ENCODE data around the gene SSRP1.

SSRP1 gene

DNA sequence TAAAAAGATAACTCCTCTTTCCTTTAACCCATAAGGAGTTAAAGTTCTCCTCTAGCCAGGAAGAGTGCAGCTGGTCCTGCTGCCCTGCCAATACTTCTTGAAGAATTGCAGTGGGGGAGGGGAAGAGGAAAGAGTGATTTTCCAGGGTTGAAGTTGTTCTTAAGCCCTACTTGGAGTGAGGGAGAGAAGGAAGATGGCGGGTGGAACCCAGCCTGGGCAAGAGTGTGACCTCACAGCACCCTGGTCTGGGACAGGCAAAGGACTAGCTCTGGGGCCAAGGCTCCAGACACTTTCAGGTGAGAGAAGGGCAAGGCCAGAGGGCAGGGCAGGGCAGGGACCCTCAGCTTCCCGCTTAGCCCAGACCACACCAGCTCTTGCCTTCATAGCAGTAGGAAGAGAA lies 17.5 kb downstream of the SSRP1 start:
- peak in 1 of 51 donors; percentile 9 for DNase-seq

DNA sequence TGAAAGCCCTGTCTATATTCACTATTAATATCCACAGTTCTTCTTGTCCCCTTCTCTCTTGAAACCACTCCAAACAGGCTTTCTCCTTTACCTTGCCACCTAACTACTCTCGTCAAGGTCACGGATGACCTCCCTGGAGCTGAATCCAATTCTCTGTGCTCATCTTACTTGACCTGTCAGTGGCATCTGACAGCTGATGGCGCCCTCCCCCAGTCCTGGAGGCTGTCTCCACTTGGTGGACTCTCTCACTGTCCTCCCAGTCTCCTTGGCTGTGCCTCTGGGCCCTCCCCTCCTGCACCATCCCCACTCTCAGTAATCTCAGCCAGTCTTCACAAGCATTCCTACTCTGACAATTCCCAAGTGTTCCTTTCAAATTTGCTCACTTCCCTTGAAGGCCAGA lies 19.7 kb downstream of the SSRP1 start:
- DNase-seq: no peak

DNA sequence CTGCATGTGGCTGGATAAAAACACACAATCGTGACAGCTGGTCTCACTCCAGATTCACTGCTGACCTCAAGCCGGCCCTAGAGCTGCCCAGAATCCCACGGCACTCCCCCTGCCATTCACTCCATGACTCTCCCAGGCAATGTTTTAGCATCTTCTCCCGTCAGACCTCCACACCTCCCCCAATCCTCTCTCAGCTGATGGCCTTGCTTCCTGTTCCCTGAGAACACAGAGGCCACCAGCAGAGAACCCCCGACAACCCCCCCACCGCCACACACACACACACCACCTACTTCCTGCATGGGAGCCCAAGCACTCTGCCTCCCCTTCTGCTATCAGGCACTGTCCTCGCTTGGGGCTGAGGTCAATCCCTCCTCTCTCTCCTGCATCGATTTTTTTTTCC lies 20.2 kb downstream of the SSRP1 start:
- DNase-seq: no peak

- no peak for DNase-seq
These were observed 21.3 kb downstream of the SSRP1 start for GRCh38 chr11:57314221-57314973.

DNA sequence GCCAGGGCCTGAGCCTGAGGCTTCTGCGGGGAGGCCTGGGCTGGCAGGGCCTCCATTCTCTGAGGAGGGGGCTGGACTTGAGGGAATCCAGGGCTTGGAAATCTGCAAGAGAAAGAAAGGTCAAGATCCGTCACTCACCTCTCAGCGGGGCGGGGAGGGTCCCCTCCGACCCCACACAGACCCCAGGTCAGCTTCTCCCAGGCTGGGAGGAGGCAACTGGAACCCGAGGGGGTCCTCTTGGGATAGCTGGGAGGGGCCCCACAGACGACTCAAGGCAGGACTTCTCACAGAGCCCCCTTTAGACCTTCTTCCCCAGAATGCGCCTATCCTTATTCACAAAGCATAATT lies 21.9 kb downstream of the SSRP1 start:
- no peak for DNase-seq

DNA sequence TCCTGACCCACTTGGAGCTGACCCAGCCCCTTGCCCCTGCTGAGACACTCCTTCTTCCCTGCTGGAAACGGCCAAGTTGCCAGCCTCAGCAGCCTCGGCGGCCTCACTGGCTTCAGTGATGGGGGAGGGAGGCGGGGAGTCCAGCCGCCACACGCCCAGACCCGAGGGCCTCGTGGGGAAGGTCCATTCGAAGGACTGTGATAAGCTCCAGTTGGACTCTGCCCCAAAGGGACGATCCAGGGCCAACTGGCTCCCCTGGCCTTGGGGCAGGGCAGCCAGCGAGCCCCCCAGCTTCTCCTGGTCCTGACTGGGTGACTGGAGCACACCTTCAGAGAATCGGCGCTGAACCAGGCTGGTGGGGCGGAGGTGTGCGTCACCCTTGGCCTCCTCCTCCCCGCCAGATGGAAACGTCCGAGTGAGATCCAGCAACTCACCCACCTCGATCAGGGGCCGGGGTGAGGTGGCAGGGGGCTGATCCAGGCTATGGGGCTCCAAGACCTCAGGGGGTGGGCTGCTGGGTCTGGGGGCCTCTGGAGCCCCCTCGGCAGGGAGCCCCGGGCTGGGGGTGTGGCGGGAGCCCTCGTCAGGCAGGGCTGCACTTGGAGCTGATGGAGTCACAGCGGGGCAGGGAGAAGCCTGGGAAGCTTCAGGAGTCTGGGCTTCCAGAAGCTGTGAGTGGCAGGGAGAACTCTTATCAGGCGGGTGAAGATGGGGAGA lies 22.5 kb downstream of the SSRP1 start:
- no peak for DNase-seq

DNA sequence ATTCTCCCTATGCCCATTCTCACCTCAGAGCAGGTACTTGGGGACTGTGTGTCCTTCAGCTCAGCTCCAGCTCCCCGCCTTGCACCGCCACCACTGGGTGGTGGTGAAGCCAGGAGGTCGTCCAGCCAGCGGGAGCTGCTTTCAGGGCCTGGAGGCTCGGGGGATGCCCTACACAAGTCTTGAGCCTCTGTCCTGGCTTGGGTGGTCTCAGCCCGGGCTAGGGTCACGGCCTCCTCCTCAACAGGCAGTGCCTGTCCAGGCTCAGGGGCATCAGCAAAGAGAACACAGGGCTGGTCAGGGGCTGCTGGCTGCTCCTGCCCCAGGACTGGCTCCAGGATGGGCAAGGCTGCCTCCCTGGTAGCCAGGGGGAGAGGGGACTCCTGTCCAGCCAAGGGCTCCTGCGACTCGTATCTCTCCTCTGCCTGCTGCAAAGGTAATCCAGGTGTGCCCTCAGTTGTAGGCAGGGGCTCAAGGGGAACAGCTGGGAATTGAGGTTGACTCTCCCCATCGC lies 23.1 kb downstream of the SSRP1 start:
- DNase-seq: no peak

GRCh38 chr11:57311109-57311936 lies 24.4 kb downstream of the SSRP1 start:
- peak in 41 of 51 donors; percentile 22 to 90 (median 58) for DNase-seq

- DNase-seq: no peak
These were observed 25.0 kb downstream of the SSRP1 start for GRCh38 chr11:57310630-57311086.

DNA sequence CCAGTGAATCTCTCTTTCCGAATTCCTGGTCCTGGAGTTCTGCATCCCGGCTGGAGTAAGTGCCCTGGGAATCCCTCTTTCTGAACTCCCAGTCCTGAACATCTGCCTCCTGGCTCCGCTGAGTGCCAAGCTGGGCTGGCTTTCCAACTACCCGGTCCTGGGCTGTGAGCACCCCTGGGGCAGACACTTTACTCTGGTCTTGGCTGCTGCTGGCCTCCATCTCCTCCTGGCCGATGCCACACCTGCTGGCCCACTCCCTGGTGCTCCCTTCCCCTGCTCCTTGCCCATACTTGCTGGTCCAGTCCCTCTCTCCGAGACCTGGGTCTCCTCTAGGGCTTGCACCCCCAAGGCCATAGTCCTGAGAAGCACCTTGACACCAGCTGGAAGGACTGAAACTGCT lies 25.6 kb downstream of the SSRP1 start:
- no peak for DNase-seq

GRCh38 chr11:57309106-57310059 lies 26.3 kb downstream of the SSRP1 start:
- no peak for DNase-seq

- no peak for DNase-seq
These were observed 27.1 kb downstream of the SSRP1 start for GRCh38 chr11:57308426-57309060.

DNA sequence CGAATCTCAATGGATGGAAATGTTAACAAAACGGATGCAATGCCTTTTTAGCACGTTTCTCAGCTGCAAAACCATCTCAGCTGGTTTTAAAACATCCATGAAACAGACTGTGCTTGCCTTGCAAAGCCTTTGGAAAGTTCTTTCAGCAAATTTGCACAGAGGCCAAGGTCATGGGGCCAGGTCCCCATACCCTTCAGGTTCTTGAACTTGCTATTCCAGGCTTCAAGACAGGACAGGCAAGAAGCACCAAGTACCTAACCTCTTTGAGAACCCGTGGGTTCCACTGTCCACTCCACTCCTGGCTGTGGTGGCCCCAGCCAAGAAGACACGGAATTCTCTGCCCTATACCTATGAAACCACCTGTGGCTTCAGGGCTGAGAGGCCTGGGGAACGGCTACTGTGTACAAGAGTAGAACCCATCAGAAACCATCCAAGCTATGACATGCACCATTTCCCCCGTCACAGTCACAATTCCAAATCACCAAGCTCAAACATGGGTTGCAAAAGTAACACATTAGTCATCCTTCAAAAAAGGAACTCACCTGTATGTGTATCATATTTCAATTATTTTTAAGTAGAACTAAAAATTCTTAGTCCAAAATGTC lies 27.9 kb downstream of the SSRP1 start:
- DNase-seq: no peak

DNA sequence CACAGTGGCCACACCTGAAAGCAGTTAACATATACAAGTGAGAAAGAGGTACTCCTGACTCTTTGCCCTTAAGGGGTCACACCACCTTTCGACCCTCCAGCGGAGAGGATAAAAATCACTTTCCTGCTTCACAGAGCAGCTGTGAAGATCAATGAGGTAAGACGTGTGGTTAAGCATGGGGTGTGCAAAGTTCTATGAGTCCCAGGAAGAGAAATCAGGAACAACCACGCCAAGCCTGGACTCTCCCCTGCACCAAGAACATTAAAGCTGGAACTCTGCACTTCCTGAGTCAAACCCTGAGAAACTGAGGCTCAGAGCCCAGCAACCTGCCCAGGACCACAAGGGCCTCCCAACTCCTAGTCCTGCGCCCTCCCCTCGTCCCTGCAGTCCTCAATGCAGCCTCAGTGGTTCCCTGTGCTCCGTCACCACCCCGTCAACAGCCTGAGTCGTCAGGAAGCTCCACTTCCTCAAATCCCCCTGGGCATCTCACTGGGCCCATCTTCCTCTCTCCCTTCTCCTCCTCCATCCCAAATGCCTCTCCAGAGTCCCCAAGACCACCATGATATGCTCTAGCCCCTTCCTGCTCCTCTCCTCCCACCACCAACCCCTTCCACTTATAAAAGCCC lies 28.6 kb downstream of the SSRP1 start:
- DNase-seq: no peak

DNA sequence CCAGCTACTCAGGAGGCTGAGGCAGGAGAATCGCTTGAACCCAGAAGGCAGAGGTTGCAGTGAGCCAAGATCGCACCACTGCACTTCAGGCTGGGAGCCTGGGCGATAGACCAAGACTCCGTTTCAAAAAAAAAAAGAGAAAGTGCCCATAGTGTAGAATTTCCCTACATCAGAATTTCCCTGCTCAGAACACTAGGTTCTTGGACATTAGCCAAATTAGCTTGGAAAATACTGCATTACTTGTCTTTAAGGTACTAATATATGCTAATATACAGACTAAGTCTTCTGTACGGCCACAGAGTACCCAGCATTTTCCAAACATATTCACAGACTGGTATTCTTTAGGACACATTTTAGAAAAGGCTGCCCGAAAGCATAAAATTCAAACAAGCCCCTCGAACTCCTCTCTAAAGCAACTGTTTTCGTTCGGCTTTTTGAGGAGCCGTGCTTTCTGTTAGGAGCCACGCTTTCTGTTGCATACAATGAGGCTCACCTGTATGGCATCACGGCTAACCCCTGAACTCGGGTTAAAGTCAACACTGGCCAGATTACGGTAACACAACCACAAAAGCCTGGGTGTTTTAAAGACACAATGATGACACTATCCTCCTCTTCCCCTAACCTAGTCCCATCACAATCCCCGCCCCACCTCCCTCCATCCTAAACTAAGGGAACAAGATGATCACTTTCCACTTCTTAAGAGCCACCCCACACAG lies 29.4 kb downstream of the SSRP1 start:
- DNase-seq: no peak

DNA sequence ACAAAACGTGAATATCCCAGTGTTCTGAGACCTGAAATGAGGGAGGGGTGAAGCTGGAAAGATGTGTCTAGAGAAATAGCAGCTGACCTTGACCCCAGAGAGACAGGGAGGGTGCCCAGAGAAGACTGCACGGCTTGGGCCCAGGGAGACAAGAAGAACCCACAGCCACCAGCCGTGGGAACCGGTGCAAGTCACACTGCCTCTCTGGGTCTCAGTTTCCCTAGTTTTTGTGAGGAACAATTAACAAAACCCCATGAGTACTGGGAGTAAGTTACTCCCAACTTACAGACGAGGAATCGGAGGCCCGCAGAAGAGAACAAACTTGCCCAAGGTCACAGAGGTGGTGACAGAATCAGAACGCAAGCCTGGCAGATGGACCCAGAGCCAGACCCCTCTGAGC lies 30.2 kb downstream of the SSRP1 start:
- DNase-seq: no peak

DNA sequence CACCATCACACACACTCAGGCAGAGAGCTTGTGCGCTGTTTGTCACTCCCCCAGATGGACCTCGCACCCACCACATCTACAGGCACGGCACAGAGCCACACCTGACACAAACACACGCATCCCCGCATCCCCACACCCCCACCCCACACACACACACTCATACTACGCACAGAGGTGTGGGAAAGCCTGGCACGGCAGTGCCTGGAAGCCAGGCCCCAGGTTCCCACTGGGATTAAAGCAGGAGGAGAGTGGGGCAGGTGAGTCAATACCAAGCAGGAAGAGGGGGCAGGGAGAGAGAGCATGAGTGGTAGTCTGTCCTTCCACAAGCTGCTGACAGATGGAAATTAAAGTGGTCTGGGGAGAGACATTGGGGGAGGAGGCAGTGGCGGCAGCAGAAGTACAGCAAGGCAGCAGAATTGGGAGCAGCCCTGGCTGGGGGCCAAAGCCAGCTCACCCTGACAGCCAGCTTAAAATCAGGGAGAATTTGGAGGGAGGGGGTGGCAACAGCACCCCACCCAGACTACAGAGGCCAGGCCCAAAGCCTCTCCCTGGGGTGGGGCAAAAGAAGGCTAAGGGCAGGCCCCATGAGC lies 31.6 kb downstream of the SSRP1 start:
- DNase-seq: peak in 1 of 51 donors; percentile 67

GRCh38 chr11:57303280-57303989 lies 32.3 kb downstream of the SSRP1 start:
- DNase-seq: no peak

All from hypothalamus (tissue), 51 donors.